ENCODE results near the gene SRSF5. TPM values are rescaled to one million over a fixed set of nuclear protein-coding genes. Genes with fewer than 3 reads are reported as not detected.

Gene SRSF5
- total and polyA plus RNA-seq, 2 of the 13 experiments (the other 11 are each of a cell fraction or from before 2014, with no cell fraction given): 189 to 277 TPM

DNA sequence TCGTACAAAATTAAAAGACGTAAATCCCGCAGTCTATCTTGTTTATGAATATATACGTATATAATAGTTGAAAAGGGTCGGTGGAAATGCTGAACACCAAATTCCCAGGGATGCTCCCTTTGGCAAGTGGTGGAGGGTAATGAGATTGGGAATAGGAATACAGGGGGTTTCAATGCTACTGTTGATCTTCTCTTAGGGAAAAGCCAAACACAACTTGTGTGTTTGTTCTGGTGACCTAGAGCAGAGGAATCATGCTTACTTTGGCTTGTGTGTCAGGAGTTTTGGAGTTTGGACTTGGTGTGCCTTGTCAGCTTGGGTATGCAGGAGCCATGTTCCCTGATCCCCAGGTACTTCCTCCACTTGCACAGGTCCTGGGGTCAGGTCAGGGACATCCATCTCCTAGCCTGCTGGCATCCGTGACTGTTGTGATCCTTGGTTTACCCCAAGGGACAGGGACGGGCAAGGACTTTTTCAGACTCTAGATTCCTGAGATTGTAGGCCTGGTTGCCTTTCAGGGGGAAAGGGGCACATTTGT is 26.0 kb downstream of the SRSF5 start (continued):
- TF ChIP-seq, protein P1, sequence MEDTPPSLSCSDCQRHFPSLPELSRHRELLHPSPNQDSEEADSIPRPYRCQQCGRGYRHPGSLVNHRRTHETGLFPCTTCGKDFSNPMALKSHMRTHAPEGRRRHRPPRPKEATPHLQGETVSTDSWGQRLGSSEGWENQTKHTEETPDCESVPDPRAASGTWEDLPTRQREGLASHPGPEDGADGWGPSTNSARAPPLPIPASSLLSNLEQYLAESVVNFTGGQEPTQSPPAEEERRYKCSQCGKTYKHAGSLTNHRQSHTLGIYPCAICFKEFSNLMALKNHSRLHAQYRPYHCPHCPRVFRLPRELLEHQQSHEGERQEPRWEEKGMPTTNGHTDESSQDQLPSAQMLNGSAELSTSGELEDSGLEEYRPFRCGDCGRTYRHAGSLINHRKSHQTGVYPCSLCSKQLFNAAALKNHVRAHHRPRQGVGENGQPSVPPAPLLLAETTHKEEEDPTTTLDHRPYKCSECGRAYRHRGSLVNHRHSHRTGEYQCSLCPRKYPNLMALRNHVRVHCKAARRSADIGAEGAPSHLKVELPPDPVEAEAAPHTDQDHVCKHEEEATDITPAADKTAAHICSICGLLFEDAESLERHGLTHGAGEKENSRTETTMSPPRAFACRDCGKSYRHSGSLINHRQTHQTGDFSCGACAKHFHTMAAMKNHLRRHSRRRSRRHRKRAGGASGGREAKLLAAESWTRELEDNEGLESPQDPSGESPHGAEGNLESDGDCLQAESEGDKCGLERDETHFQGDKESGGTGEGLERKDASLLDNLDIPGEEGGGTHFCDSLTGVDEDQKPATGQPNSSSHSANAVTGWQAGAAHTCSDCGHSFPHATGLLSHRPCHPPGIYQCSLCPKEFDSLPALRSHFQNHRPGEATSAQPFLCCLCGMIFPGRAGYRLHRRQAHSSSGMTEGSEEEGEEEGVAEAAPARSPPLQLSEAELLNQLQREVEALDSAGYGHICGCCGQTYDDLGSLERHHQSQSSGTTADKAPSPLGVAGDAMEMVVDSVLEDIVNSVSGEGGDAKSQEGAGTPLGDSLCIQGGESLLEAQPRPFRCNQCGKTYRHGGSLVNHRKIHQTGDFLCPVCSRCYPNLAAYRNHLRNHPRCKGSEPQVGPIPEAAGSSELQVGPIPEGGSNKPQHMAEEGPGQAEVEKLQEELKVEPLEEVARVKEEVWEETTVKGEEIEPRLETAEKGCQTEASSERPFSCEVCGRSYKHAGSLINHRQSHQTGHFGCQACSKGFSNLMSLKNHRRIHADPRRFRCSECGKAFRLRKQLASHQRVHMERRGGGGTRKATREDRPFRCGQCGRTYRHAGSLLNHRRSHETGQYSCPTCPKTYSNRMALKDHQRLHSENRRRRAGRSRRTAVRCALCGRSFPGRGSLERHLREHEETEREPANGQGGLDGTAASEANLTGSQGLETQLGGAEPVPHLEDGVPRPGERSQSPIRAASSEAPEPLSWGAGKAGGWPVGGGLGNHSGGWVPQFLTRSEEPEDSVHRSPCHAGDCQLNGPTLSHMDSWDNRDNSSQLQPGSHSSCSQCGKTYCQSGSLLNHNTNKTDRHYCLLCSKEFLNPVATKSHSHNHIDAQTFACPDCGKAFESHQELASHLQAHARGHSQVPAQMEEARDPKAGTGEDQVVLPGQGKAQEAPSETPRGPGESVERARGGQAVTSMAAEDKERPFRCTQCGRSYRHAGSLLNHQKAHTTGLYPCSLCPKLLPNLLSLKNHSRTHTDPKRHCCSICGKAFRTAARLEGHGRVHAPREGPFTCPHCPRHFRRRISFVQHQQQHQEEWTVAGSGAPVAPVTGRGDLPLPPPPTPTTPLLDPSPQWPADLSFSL (CRISPR knock-in tag; IDR thresholded peaks at IDR 0.05): peak; percentile 87; the same call in 1 of the 2 replicates
- no peak for TF ChIP-seq SMARCC2 (IDR thresholded peaks at IDR 0.05)
- no peak for TF ChIP-seq ZNF275 (CRISPR knock-in tag; IDR thresholded peaks at IDR 0.05; ENCODE audit: borderline replicate concordance)
- 0 out of 2 replicates have a peak, but pooled peaks have one; percentile 13 for TF ChIP-seq ZBTB7A (CRISPR knock-in tag; IDR thresholded peaks at IDR 0.05)
- no peak for TF ChIP-seq ZNF282 (IDR thresholded peaks at IDR 0.05; ENCODE audit: partially characterized antibody)
- no peak for TF ChIP-seq ZNF205 (CRISPR knock-in tag; IDR thresholded peaks at IDR 0.05)
- TF ChIP-seq, protein P2, sequence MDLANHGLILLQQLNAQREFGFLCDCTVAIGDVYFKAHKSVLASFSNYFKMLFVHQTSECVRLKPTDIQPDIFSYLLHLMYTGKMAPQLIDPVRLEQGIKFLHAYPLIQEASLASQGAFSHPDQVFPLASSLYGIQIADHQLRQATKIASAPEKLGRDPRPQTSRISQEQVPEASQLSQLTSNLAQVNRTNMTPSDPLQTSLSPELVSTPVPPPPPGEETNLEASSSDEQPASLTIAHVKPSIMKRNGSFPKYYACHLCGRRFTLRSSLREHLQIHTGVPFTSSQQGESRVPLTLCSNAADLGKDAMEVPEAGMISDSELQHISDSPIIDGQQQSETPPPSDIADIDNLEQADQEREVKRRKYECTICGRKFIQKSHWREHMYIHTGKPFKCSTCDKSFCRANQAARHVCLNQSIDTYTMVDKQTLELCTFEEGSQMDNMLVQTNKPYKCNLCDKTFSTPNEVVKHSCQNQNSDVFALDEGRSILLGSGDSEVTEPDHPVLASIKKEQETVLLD (CRISPR knock-in tag; IDR thresholded peaks at IDR 0.05; ENCODE audit: low read depth): no peak
- no peak for TF ChIP-seq FOXO4 (CRISPR knock-in tag; conservative IDR thresholded peaks at IDR 0.05)
- no peak for TF ChIP-seq ZNF768 (CRISPR knock-in tag; IDR thresholded peaks at IDR 0.05)
- peak; percentile 76; the same call in 1 of the 2 replicates for TF ChIP-seq ZNF670 (CRISPR knock-in tag; IDR thresholded peaks at IDR 0.05; ENCODE audit: borderline replicate concordance)
- no peak for TF ChIP-seq GLMP (CRISPR knock-in tag; IDR thresholded peaks at IDR 0.05; ENCODE audit: borderline replicate concordance)
- TF ChIP-seq ZBTB21 (CRISPR knock-in tag; IDR thresholded peaks at IDR 0.05): no peak

Data from HepG2 (cell line).